Erythroblast (primary cell): ENCODE measurements around the gene UBAP2.
"Not testable (repeated sequence)": the region's sequence is repeated elsewhere in the genome, so short reads cannot be mapped to it uniquely, and the experiment has no call there.

Source experiments
- DNase-seq, 2 experiments: peaks; one replicate each; lab custom pipeline; 2025; lab: John Stamatoyannopoulos, UW
- GATA1 ChIP-seq: IDR thresholded peaks from 2 replicates; pipeline ENCODE4 v1.6.1; 2011; ENCODE audit warnings: low read depth, mild to moderate bottlenecking, control low read depth, low read length, moderate library complexity
- POLR2A ChIP-seq: IDR thresholded peaks from 2 replicates; pipeline ENCODE4 v1.6.1; 2011; ENCODE audit warnings: mild to moderate bottlenecking, low read length

The UBAP2 gene

DNA sequence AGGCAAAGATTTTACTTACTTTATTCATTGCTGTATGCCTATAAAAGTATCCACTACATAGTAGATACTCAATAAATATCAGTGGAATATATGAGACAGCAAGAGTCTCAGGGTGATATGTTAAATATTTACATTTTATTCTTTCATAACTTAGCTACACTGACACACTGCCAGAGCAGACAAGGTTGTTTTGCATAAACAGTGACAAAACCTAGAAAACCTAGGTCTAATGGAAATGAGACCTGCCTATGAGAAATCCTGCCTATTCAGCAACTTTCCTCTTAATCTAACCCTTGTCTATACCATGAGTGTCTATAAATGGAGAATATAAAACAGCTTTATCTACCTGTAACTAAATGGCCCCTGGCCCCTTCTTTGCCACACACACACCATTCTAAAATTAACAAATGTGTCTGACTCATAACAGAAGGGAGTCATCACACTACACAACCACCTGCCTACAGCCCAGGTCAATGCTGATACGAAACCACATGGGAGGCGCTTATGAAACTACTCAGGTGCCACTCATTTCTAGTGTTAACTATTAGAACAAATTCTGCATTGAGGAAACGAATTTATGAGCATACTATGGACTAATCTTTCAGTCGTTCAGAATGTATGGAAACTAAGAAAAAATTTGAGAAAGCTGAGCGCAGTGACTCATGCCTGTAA, 60.3 kb downstream of the UBAP2 start:
- no peak for DNase-seq
- no peak for TF ChIP-seq POLR2A
- TF ChIP-seq GATA1 = no peak

DNA sequence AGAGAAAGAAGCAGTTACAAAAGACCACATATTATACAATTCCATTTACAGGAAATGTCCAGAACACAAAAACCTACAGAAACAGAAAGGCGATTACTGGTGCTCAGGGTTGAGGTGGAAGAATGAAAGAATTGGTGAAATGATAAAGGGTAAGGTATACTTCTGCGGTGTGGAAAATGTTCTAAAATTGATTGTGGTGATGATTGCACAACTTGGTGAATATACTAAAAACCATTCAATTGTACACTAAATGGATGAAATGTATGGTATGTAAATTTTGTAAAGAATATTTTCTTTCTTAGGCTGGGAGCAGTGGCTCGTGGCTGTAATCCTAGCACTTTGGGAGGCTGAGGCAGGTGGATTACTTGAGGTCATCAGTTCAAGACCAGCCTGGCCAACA, 72.3 kb downstream of the UBAP2 start:
- DNase-seq = no peak
- TF ChIP-seq GATA1 (no peak), POLR2A (no peak)

DNA sequence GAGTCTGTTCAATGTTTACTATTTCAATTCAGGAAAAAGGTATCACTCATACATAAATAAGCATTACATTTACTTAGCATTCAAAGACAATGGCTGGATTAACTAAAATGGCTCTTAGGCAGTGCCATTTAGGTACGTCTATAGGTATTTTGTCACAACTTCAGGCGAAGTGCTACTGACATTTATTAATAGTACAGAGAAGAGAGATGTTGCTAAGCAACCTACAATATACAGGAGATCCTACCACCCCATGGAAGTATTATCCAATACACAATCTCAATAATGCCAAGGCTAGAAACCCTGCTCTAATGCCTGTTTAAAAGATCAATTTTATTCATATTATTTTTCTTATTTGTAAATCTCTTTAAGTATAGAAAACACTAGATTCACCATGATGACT, 76.0 kb downstream of the UBAP2 start:
- TF ChIP-seq GATA1 (no peak), POLR2A (no peak)
- DNase-seq = no peak

DNA sequence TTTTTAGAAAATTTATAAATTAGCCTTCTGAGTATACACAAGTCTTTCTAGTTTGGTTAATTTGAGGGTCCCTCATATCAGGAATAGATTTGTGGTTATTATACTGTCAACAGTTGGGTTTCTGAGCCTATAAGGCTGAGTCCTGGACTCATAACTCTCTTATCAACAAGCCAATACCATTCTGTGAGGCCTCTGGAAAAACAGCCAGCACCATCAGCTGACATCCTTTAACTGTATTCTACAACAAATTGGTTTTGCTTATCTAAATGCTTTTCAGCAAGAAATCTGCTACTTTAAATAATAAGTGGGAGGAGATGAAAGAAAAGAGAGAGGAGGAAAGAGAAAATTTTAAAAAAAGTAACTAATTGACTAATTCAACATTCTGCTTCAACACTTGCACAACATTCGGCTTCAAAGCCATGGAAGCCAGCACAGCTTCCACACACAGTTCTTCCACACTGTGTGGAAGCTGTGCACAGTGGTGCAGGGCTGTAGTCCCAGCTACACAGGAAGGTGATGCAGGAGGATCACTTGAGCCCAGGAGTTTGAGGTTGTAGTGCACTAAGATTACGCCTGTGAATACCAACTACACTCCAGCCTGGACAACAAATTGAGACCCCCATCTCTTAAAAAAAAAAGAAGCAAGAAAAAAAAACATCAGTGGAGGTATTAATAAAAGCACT, 84.5 kb downstream of the UBAP2 start:
- peak in 1 of 2 experiments; percentile 8 for DNase-seq
- TF ChIP-seq POLR2A = no peak
- TF ChIP-seq GATA1 = no peak

DNA sequence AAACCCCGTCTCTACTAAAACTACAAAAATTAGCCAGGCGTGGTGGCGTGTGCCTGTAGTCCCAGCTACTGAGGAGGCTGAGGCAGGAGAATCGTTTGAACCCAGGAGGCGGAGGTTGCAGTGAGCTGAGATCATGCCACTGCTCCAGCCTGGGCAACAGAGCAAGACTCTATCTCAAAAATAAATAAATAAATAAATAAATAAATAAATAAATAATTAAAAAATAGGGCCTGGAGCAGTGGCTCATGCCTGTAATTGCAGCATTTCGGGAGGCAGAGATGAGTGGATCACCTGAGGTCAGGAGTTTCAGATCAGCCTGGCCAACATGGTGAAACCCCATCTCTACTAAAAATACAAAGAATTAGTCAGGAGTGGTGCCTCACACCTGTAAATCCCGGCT, 86.2 kb downstream of the UBAP2 start:
- DNase-seq = not testable (repeated sequence)

DNA sequence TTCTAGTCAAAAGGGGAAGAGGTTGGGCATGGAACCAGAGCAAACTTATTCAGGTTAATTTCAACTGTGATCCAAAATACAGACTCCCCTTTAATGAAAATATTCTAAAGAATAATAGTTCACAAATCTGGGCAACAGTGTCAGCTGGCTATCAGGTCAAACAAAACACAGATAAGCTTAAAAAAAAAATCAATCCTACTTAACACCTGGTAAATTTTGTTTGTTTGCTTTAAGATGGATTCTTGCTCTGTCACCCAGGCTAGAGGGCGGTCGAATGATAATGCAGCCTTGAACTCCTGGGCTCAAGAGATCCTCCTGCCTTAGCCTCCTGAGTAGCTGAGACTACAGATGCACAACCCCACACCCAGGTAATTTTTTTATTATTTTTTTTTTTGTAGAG, 89.0 kb downstream of the UBAP2 start:
- no peak for DNase-seq
- TF ChIP-seq POLR2A (no peak), GATA1 (no peak)

DNA sequence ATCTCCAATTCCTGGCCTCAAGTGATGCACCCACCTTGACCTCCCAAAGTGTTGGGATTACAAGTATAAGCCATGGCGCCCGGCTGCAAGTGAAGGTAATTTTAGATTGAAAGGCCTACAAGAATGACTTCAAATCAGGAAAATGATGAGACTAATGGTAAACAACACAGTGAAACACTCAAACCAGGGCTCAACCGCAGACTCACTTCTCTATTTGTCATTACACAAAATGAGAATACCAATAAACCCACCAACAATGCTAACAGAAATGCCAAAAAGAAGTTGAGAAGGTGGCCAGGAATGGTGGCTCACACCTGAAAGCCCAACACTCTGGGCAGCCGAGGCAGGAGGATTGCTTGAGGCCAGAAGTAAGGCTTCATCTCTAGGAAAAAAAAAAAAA, 92.1 kb downstream of the UBAP2 start:
- no peak for TF ChIP-seq GATA1
- no peak for TF ChIP-seq POLR2A

DNA sequence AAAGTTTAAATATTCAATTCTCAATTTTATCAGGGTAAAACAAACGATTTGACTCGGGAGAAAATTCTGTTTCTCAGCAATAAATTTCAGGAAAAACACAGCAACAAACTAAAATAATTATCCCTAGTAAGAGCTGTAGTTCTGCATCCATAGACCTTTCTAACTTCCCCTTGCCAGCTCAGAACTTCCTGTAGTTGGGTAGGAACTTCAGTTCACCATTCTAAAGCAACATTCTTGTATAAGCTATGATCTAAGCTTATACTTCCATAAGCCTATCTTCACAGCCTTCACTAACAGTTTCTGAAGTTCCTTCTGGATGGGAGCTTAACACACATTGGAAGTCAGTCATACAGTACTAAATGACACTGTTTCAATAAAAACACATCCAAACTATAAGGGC, 96.6 kb downstream of the UBAP2 start:
- TF ChIP-seq GATA1 (no peak), POLR2A (no peak)
- no peak for DNase-seq

More for the DNA sequence above, 92.1 kb downstream of the UBAP2 start:
- DNase-seq = no peak

DNA sequence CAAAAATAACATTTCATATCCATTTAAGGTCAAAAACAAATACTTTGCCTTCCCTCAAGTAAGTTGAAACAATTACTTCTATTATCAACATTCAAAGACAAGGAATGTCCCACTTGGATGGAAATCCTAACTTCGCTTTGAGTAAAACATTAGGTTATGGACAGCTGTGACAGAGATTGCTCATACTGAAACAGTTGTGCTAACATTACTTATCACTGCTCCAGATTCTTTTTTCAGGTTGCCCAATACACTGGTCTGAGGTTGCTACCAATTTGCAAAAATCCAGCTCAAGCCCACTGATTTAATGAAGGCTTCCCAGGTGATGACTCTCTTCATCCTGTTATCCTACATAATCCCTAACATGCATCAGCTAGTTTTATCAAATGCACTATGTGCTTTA, 98.3 kb downstream of the UBAP2 start:
- no peak for TF ChIP-seq GATA1
- no peak for TF ChIP-seq POLR2A
- DNase-seq = no peak

DNA sequence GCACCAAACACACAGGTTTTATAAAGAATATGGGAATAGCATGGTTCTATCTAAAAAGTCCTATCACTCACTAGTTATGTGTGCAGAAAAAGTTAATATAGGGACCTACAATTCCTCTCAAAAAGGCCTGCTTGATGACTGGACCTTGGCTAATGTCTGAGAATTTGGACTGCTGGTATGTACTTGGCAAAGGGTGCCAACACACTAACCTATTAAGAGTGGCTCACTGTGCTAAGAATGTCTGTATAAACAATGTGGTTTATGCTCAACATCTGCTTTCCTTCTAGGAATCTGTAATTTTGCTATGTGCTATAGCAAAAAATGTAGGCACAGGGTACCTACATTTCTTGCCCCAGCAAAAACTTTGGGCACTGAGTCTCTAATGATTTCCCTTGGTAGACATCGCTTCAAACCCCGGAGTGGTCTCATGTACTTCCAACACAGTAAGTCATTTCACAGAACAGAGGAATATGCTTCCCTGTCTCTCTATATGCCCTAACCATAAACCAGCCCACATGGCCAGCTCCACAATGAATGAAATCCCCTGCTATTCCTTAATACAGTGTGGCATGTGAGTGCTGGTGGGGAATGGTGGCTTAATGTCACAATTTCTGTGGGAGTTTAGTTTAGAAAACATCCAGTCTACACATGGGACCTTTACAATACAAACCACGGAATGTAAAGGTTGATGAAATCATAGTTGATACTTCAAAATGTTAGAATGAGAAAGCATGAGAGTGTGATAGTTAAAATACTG, 101.7 kb downstream of the UBAP2 start:
- TF ChIP-seq POLR2A (no peak), GATA1 (no peak)
- DNase-seq = no peak

DNA sequence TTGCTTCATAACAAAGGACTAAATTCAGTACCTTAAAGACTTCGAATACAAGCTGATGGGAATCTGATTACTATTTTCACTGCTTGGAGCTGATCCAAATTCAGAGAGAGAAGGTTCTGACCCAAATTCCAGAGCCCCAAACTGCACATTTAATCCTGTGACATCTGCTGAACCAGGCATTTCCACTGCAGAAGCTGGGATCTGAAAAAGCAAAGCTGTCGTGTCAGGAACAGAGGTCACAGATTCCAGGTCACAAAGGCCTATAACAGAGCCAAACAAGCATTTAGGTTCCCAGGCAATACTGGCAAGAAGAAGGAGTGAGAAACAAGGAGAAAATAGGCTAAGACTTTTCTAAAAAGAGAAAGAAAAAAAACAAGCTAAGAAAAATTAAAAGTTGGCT, 105.3 kb downstream of the UBAP2 start:
- TF ChIP-seq POLR2A (no peak), GATA1 (no peak)
- no peak for DNase-seq

DNA sequence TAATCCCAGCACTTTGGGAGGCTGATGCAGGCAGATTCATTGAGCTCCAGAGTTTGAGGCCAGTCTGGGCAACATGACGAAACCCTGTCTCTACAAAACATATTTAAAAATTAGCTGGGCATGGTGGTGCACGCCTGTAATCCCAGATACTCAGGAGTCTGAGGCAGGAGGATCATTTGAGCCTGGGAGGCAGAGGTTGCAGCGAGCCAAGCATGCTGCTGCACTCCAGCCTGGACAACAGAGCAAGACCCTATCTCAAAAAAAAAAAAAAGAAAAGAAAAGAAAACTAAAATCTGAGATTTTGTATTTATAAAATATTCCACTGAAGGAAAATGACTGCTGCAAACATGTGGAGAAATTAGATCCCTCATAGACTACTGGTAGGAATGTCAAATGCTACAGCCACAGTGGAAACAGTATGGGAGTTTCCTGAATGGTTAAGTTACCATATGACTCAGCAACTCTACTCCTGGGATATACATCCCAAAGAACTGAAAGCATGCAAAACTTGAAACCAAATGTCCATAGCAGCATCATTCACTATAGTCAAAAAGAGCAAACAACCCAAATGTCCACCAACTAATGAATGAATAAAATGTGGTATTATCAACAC, 106.1 kb downstream of the UBAP2 start:
- DNase-seq = no peak
- TF ChIP-seq POLR2A (no peak), GATA1 (no peak)

DNA sequence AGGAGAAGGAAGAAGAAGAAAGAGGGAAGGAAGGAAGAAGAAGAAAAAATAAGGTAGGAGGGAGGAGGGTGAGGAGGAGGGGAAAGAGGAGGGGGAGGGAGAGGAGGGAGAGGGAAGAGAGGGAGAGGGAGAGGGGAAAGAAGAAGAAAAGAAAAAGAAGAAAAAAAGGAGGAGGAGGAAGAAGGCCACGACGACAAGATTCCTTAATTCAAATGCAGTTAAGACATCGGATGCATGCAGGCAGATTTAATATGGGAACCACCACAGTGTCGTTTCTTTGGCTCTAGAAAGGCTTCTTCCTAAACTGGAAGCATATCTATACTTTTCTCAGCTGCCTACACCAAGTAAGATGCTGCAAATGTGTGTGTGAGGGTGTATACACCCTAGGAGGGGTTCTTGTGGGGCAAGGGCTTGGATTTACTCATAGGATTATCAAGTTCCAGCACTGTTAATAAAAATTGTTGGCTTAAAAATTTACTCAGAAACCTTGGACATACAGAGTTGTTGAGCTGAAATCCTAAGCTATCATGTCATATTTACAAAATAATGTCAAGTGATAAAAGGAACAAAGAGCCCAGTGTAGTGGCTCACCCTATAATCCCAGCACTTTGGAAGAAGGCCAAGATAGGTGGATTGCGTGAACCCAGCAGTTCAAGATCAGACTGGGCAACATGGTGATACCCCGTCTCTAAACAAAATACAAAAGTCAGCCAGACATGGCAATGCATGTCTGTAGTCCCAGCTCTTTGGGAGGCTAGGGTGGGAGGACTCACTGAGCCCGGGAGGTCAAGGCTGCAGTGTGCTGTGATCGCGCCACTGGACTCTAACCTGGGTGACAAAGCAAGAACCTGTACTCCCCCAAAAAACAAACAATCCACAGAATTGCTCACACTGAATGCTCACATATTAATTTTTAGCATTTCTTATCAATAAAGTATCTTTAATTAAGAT, 108.5 kb downstream of the UBAP2 start:
- DNase-seq = no peak
- TF ChIP-seq GATA1 = no peak
- TF ChIP-seq POLR2A = no peak
